SK-N-MC (cell line): ENCODE measurements around the gene PHF12.

Experiments
- DNase-seq: peaks from one replicate; pipeline ENCODE4 v3.0.0-alpha.2; 2011; ENCODE audit warnings: low read depth, low spot score
- H3K27ac ChIP-seq: fragments of 200-600 bp; sonication (generic); 2 replicates; pipeline ENCODE4 v1.5.1; 2016; ENCODE audit warnings: mixed run types
- H3K36me3 ChIP-seq: fragments of 200-600 bp; sonication (generic); 2 replicates; pipeline ENCODE4 v1.6.1; 2017; ENCODE audit warnings: antibody characterized with exemption, low read length, mixed read lengths; ENCODE audit not compliant: insufficient read depth
- H3K4me3 ChIP-seq: fragments of 200-600 bp; sonication (generic); 2 replicates; pipeline ENCODE4 v1.5.1; 2016
- H3K9ac ChIP-seq: fragments of 200-600 bp; sonication (generic); 2 replicates; pipeline ENCODE4 v1.8.0; 2017; ENCODE audit warnings: mixed run types, mixed read lengths; ENCODE audit not compliant: insufficient read length
- H3K9me3 ChIP-seq: fragments of 200-600 bp; sonication (generic); 2 replicates; pipeline ENCODE4 v1.6.1; 2017; ENCODE audit warnings: low read depth, mild to moderate bottlenecking, antibody characterized with exemption, low read length, moderate library complexity, mixed read lengths
- EZH2 ChIP-seq: fragments of 200-600 bp; sonication (generic); IDR thresholded peaks from one replicate; pipeline ENCODE4 v1.6.1; 2017; ENCODE audit warnings: antibody characterized with exemption
- FOXP2 ChIP-seq: optimal IDR thresholded peaks from 2 replicates; pipeline ENCODE3; 2011; ENCODE audit warnings: mild to moderate bottlenecking, moderate library complexity; ENCODE audit not compliant: insufficient read depth; ENCODE audit errors: extremely low read length, control extremely low read depth
- POLR2AphosphoS5 ChIP-seq: IDR thresholded peaks from 2 replicates; pipeline ENCODE4 v1.6.1; 2012; ENCODE audit warnings: mild to moderate bottlenecking, low read depth, low read length, borderline replicate concordance

Gene PHF12

DNA sequence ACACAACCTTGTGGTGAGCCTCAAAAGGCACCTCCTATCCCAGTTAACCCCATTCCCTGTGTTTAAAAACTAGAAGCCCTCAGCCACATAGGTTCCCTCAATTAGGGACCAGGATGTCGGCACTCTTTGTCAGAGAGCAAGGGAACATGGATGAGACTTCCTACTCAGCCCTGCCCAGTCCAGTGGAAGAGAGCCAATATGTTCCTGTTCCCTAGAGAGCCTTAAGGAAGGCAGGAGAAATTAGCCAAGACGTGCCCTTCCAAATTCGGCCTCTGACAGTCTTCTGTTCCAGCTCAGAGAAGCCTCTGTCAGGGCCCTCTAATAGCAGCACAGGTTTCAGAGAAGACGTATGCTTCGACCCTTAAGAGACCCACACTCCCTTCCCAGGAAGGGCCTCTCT lies 33.9 kb downstream of the PHF12 start:
- H3K9ac ChIP-seq, result no peak overlapping the region
- TF ChIP-seq EZH2 (no peak), POLR2AphosphoS5 (no peak), FOXP2 (no peak)
- H3K36me3 ChIP-seq, result peaks cover 92% of the 10 kb centered on the region
- no peaks in the 10 kb centered on the region for H3K9me3 ChIP-seq
- DNase-seq, result no peak
- no peak overlapping the region for H3K27ac ChIP-seq
- H3K4me3 ChIP-seq, result no peak overlapping the region

- peaks cover 93% of the 10 kb centered on the region for H3K36me3 ChIP-seq
- no peak overlapping the region for H3K27ac ChIP-seq
- H3K4me3 ChIP-seq, result no peak overlapping the region
Observed at GRCh38 chr17:28917029-28917428, 34.3 kb downstream of the PHF12 start.

DNA sequence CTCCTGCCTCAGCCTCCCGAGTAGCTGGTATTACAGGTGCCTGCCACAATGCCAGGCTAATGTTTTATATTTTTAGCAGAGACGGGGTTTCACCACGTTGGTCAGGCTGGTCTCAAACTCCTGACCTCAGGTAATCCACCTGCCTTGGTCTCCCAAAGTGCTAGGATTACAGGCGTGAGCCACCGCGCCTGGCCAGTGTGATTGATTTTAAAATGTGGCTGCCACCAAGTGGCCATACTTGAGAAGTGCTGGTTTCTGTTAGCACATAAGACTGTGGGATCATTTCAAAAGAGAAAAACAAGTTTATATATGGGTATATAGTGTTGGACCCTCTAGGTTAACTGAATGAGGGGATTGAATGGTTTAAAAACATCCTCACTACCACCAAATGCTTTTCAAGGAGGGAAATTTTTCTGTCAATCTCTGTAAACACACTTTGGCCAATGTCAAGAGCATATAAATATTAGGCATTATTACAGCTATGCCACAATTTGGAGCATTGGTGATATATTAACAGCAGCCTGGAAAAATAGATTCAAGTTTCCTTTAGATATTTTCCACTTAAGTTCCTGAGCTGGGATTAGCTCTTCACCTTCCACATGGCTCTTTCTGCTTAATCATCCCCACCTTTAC lies 34.9 kb downstream of the PHF12 start:
- H3K9ac ChIP-seq, result no peak overlapping the region
- peaks cover 93% of the 10 kb centered on the region for H3K36me3 ChIP-seq
- no peak for DNase-seq
- no peak for TF ChIP-seq EZH2
- TF ChIP-seq FOXP2, result no peak
- no peak for TF ChIP-seq POLR2AphosphoS5
- no peak overlapping the region for H3K4me3 ChIP-seq
- H3K9me3 ChIP-seq, result no peaks in the 10 kb centered on the region
- H3K27ac ChIP-seq, result no peak overlapping the region

More at GRCh38 chr17:28917029-28917428, 34.3 kb downstream of the PHF12 start:
- Histone ChIP-seq H3K9ac (no peak overlapping the region), H3K9me3 (no peaks in the 10 kb centered on the region)
- no peak for TF ChIP-seq FOXP2
- TF ChIP-seq POLR2AphosphoS5, result no peak
- TF ChIP-seq EZH2, result no peak
- DNase-seq, result no peak

DNA sequence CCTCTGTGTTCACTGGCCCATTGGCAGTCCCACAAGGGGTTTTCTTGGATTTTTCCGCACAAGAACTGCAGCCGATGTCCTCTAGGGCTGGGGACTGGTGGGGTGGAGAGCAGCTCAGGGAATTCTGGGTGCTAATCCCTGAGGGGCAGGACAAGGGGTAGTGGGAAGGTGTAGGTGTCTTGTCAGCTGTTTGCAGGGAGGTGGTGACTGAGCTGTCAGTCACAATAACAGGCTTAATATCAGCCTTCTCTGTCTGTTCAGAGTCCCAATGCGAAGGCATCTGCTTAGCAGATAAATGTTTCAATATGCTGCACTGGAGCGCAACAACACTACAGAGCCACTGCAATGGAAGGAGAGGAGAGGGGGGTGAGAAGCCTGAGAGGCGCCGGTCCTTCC lies 38.4 kb downstream of the PHF12 start:
- Histone ChIP-seq H3K27ac (no peak overlapping the region), H3K9me3 (no peaks in the 10 kb centered on the region), H3K4me3 (no peak overlapping the region), H3K36me3 (peaks cover 96% of the 10 kb centered on the region), H3K9ac (no peak overlapping the region)
- DNase-seq, result no peak
- TF ChIP-seq POLR2AphosphoS5 (no peak), EZH2 (no peak), FOXP2 (no peak)

- DNase-seq, result no peak
- TF ChIP-seq POLR2AphosphoS5 (no peak), EZH2 (no peak), FOXP2 (no peak)
- no peaks in the 10 kb centered on the region for H3K9me3 ChIP-seq
- no peak overlapping the region for H3K27ac ChIP-seq
- peaks cover 96% of the 10 kb centered on the region for H3K36me3 ChIP-seq
- no peak overlapping the region for H3K4me3 ChIP-seq
- H3K9ac ChIP-seq, result no peak overlapping the region
Observed at GRCh38 chr17:28912281-28912937, 38.9 kb downstream of the PHF12 start.

DNA sequence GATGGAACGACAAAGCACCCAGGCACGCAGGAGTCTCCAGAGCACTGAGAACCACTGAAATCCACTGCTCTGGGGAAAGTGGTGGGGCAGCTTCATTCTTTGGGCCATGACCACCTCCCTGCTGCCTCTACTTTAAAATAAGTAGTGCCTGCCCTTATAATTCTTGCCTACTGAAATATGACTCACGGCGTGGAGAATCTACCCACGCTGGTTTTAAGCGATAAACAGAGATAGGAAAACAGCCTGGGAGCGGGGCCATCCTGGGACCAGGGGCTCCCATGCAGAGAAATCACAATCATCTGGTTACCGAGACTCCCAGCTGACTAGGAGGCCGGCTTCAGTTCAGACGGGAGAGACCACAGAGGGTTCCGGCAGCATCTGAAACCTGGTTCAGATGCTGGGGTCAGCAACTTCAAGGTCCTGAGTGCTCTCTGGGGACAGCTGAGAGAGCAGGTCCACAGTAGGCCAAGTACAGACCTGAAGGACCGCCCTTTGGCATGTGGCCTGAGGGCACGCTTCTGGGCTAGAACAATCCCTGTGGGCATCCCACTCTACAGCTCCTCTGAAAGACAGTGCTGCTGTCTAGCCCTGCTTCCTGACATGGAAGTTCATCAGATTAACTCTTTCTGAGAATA lies 39.8 kb downstream of the PHF12 start:
- Histone ChIP-seq H3K9ac (no peak overlapping the region), H3K36me3 (peaks cover 94% of the 10 kb centered on the region), H3K27ac (no peak overlapping the region), H3K9me3 (no peaks in the 10 kb centered on the region), H3K4me3 (no peak overlapping the region)
- no peak for TF ChIP-seq EZH2
- TF ChIP-seq FOXP2, result no peak
- TF ChIP-seq POLR2AphosphoS5, result no peak
- DNase-seq, result no peak

DNA sequence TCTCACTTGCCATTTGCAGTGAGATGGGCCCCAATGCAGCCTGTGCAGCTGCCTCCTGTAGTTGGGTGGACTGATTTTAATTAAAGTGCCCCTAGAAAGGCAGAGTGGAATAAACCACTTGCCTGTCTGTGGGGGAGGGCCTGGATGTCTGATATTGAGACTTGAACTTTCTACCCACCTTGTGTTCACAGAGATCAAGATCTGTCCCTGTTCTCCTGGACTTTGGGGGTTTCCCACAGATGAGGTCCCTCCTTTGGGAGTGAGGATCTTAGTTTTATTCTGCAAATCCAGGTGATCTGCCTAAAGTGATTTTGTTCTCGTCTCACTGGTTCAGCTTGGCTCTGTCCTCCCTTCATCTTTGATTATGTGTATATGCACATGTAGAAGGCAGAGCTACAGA lies 40.8 kb downstream of the PHF12 start:
- H3K27ac ChIP-seq, result no peak overlapping the region
- no peak overlapping the region for H3K9ac ChIP-seq
- peaks cover 93% of the 10 kb centered on the region for H3K36me3 ChIP-seq
- DNase-seq, result no peak
- no peak overlapping the region for H3K4me3 ChIP-seq
- no peaks in the 10 kb centered on the region for H3K9me3 ChIP-seq
- TF ChIP-seq POLR2AphosphoS5 (no peak), EZH2 (no peak), FOXP2 (no peak)

GRCh38 chr17:28908640-28909167 lies 42.6 kb downstream of the PHF12 start:
- TF ChIP-seq EZH2, result no peak
- TF ChIP-seq POLR2AphosphoS5, result no peak
- no peak for TF ChIP-seq FOXP2
- no peak overlapping the region for H3K9ac ChIP-seq
- H3K27ac ChIP-seq, result no peak overlapping the region
- H3K9me3 ChIP-seq, result no peaks in the 10 kb centered on the region
- no peak for DNase-seq
- peaks cover 77% of the 10 kb centered on the region for H3K36me3 ChIP-seq
- H3K4me3 ChIP-seq, result no peak overlapping the region
